HCT116 (cell line): ENCODE data around the gene SDCCAG8. TPM values are rescaled to one million over a fixed set of nuclear protein-coding genes. Genes with fewer than 3 reads are reported as not detected.
"Not testable (repeated sequence)": the region's sequence is repeated elsewhere in the genome, so short reads cannot be mapped to it uniquely, and the experiment has no call there.

ENCODE experiments used
- ATAC-seq: fragments of 200-7000 bp; cut with Tn5 transposase; 2 replicates; pipeline ENCODE4 v1.9.1; 2020; ENCODE audit warnings: mild to moderate bottlenecking, moderate library complexity
- BruUV-seq: library from RNA; stranded (reverse); fragments of 400-500 nt; replicated peaks from 2 replicates; lab custom pipeline; 2021; lab: Mats Ljungman, UMichigan
- CTCF ChIA-PET: fragments of 300-600 bp; sonication (Branson Sonifier 250); formaldehyde crosslinking; loops from one replicate; lab custom pipeline; 2021; ENCODE audit warnings: antibody characterized with exemption; lab: Charles Lee
- POLR2A ChIA-PET: fragments of 300-600, 350-600 bp; sonication (Branson Sonifier 250); formaldehyde crosslinking; loops from one replicate; lab custom pipeline; 2021; ENCODE audit warnings: antibody characterized with exemption; lab: Charles Lee
- RAD21 ChIA-PET, 2 experiments: fragments of 300-600 bp; sonication (Branson Sonifier 250); formaldehyde crosslinking; loops; one replicate each; lab custom pipeline; 2023; ENCODE audit warnings: low total read pairs in 2 of 2; ENCODE audit not compliant: uncharacterized antibody in 2 of 2, unreplicated experiment in 2 of 2, low non-redundant PET in 1 of 2; lab: Charles Lee
- DNase-seq: peaks from one replicate; pipeline ENCODE4 v3.0.0-alpha.2; 2010; ENCODE audit warnings: low read depth, low spot score
- H2AFZ ChIP-seq: fragments of 200-600 bp; shearing (Covaris generic), sonication (generic); 2 replicates; pipeline ENCODE4 v1.6.1; 2017; ENCODE audit warnings: low read depth, mixed run types, mixed read lengths, antibody characterized with exemption, low read length; ENCODE audit not compliant: poor library complexity, severe bottlenecking
- H3K27ac ChIP-seq: 2 replicates; pipeline ENCODE4 v1.5.1; 2012; ENCODE audit warnings: low read depth, low read length
- H3K27me3 ChIP-seq: fragments of 200-600 bp; sonication (generic); 2 replicates; pipeline ENCODE4 v1.6.1; 2016; ENCODE audit warnings: mixed run types, low read length, mixed read lengths; ENCODE audit not compliant: insufficient read depth
- H3K36me3 ChIP-seq, 2 experiments: fragments of 200-500 bp in 1 of 2; fragments of 200-600 bp in 1 of 2; sonication (Bioruptor generic) in 1 of 2; sonication (generic) in 1 of 2; 2 replicates each; pipeline versions ENCODE4 v1.5.1 to v1.6.1; 2014 to 2016; ENCODE audit warnings: low read length in 2 of 2, inconsistent platforms in 1 of 2, mixed read lengths in 1 of 2, mixed run types in 1 of 2; ENCODE audit not compliant: insufficient read depth in 2 of 2, control insufficient read depth in 1 of 2
- H3K4me1 ChIP-seq, 2 experiments: fragments of 200-600 bp in 1 of 2; sonication (generic) in 1 of 2; 2 replicates each; pipeline versions ENCODE4 v1.5.1 to v1.6.1; 2012 to 2017; ENCODE audit warnings: low read length in 2 of 2, inconsistent platforms in 1 of 2, mild to moderate bottlenecking in 1 of 2, mixed read lengths in 1 of 2, mixed run types in 1 of 2, moderate library complexity in 1 of 2; ENCODE audit not compliant: insufficient read depth in 2 of 2, control insufficient read depth in 1 of 2
- H3K4me2 ChIP-seq: fragments of 200-600 bp; sonication (generic); 2 replicates; pipeline ENCODE4 v1.6.1; 2017; ENCODE audit warnings: mixed run types, low read length, mixed read lengths
- H3K4me3 ChIP-seq, 2 experiments: fragments of 200-600 bp in 1 of 2; sonication (generic) in 1 of 2; replicated peaks in 1 of 2; 2 replicates each; pipeline ENCODE4 v1.5.1; 2011 to 2016; ENCODE audit warnings: low read length in 2 of 2, control low read depth in 1 of 2, low read depth in 1 of 2, mild to moderate bottlenecking in 1 of 2, mixed read lengths in 1 of 2, mixed run types in 1 of 2
- H3K79me2 ChIP-seq: fragments of 200-600 bp; sonication (generic); 2 replicates; pipeline ENCODE4 v1.6.1; 2017; ENCODE audit warnings: mild to moderate bottlenecking, mixed run types, low read length, moderate library complexity, mixed read lengths; ENCODE audit not compliant: insufficient read depth
- H3K9ac ChIP-seq: fragments of 200-600 bp; sonication (generic); 2 replicates; pipeline ENCODE4 v1.6.1; 2016; ENCODE audit warnings: low read length, mixed read lengths
- H3K9me2 ChIP-seq: fragments of 200-600 bp; sonication (generic), shearing (Covaris generic); 2 replicates; pipeline ENCODE4 v1.6.1; 2017; ENCODE audit warnings: mixed run types, mild to moderate bottlenecking, moderate library complexity; ENCODE audit not compliant: insufficient read depth
- H3K9me3 ChIP-seq, 2 experiments: fragments of 200-500 bp in 1 of 2; fragments of 200-600 bp in 1 of 2; sonication (Bioruptor generic) in 1 of 2; sonication (generic) in 1 of 2; 2 replicates each; pipeline ENCODE4 v1.6.1; 2014 to 2017; ENCODE audit warnings: low read length in 2 of 2, mixed read lengths in 2 of 2, inconsistent platforms in 1 of 2, low read depth in 1 of 2, mild to moderate bottlenecking in 1 of 2, mixed run types in 1 of 2, moderate library complexity in 1 of 2; ENCODE audit not compliant: control insufficient read depth in 1 of 2, insufficient read depth in 1 of 2
- H4K20me1 ChIP-seq: fragments of 200-600 bp; sonication (generic), shearing (Covaris generic); 2 replicates; pipeline ENCODE4 v1.6.1; 2017; ENCODE audit warnings: mixed run types, mild to moderate bottlenecking, moderate library complexity; ENCODE audit not compliant: insufficient read depth
- ATF3 ChIP-seq: IDR thresholded peaks from 2 replicates; pipeline ENCODE4 v1.6.1; 2012
- CEBPB ChIP-seq: IDR thresholded peaks from 2 replicates; pipeline ENCODE4 v1.6.1; 2012; ENCODE audit warnings: low read depth
- ELF1 ChIP-seq: IDR thresholded peaks from 2 replicates; pipeline ENCODE4 v1.6.1; 2012; ENCODE audit warnings: low read depth, borderline replicate concordance
- REST ChIP-seq: IDR thresholded peaks from 2 replicates; pipeline ENCODE4 v1.6.1; 2012; ENCODE audit warnings: low read depth
- ZBTB33 ChIP-seq: IDR thresholded peaks from 2 replicates; pipeline ENCODE4 v1.6.1; 2011; ENCODE audit warnings: mild to moderate bottlenecking, low read length, moderate library complexity; ENCODE audit not compliant: insufficient replicate concordance; ENCODE audit errors: extremely low read depth
- intact Hi-C: fragments of 100-400 bp; cut with micrococcal nuclease; formaldehyde crosslinking; loops from 2 replicates; pipeline ENCODE4 v1.10.0; 2022
- total RNA-seq: library from RNA; stranded (reverse); gene quantifications from one replicate; pipeline ENCODE4 v1.2.1, GENCODE V29; 2021; ENCODE audit not compliant: unreplicated experiment

SDCCAG8 gene
- total RNA-seq, 1 experiment from 2014 or later: 38.2 TPM

GRCh38 chr1:243211984-243212383, 43.9 kb upstream of the SDCCAG8 start:
- RAD21 ChIA-PET, H3K9me2 ChIP-seq, ATAC-seq, H3K27ac ChIP-seq, H3K4me1 ChIP-seq, intact Hi-C loops, DNase-seq, H3K9me3 ChIP-seq, H3K9ac ChIP-seq, H3K79me2 ChIP-seq, H4K20me1 ChIP-seq, POLR2A ChIA-PET, H3K4me2 ChIP-seq, H2AFZ ChIP-seq, H3K36me3 ChIP-seq, CTCF ChIA-PET, H3K27me3 ChIP-seq, H3K4me3 ChIP-seq, BruUV-seq: not testable (repeated sequence)

GRCh38 chr1:243213045-243213787, 42.6 kb upstream of the SDCCAG8 start:
- H4K20me1 ChIP-seq: no peaks in the 10 kb centered on the region
- no peaks in the 10 kb centered on the region for H3K9me2 ChIP-seq
- H3K27ac ChIP-seq: no peak overlapping the region
- intact Hi-C loops: no loop called here
- H3K9me3 ChIP-seq: no peaks in the 10 kb centered on the region
- ATAC-seq (no peak), DNase-seq (no peak)
- no peaks in the 10 kb centered on the region for H3K4me1 ChIP-seq
- H3K27me3 ChIP-seq: no peaks in the 10 kb centered on the region
- no peak overlapping the region for H3K4me2 ChIP-seq
- no peak overlapping the region for H3K9ac ChIP-seq
- H2AFZ ChIP-seq: no peak overlapping the region
- TF ChIP-seq ZBTB33 (no peak), ELF1 (no peak), ATF3 (peak; percentile 17; the same call in 1 of the 2 replicates), REST (no peak), CEBPB (peak; percentile 60)
- H3K36me3 ChIP-seq: no peaks in the 10 kb centered on the region
- ChIA-PET RAD21 (no interaction called here), CTCF (no interaction called here), POLR2A (interaction anchor here (0.7 kb wide), 1 partner anchor 1288 kb away, joined by 6 read pairs; no protein-coding TSS in a partner anchor)
- H3K79me2 ChIP-seq: peaks cover 16% of the 10 kb centered on the region; the same call in 1 of the 2 replicates
- no peak overlapping the region for H3K4me3 ChIP-seq
- no TSS peak for BruUV-seq
